Activated T-cell treated with anti-CD3 and anti-CD28 coated beads for 4 hours (primary cell): ENCODE results near the gene BCAR1.
"Not testable (repeated sequence)": the region's sequence is repeated elsewhere in the genome, so short reads cannot be mapped to it uniquely, and the experiment has no call there.

Source experiments
- DNase-seq: peaks from one replicate; pipeline ENCODE4 v3.0.0-alpha.2; 2020

BCAR1 gene

GRCh38 chr16:75224306-75225082, 26.9 kb downstream of the BCAR1 start:
- no peak for DNase-seq

GRCh38 chr16:75223129-75223528, 28.3 kb downstream of the BCAR1 start:
- DNase-seq: not testable (repeated sequence)

GRCh38 chr16:75222271-75222783, 29.1 kb downstream of the BCAR1 start:
- no peak for DNase-seq

GRCh38 chr16:75219838-75220237, 31.6 kb downstream of the BCAR1 start:
- no peak for DNase-seq

- no peak for DNase-seq
These were observed 32.3 kb downstream of the BCAR1 start for GRCh38 chr16:75219088-75219487.

GRCh38 chr16:75218256-75219076, 33.0 kb downstream of the BCAR1 start, which contains the start of gene CTRB1:
CTRB1 (plus strand) TSS chr16:75218988; CDS start chr16:75219008, 20 bp downstream.
- no peak for DNase-seq

- no peak for DNase-seq
These were observed 34.0 kb downstream of the BCAR1 start for GRCh38 chr16:75217389-75217851.

GRCh38 chr16:75216576-75216975, 34.8 kb downstream of the BCAR1 start:
- no peak for DNase-seq

GRCh38 chr16:75216127-75216526, 35.3 kb downstream of the BCAR1 start:
- DNase-seq: no peak

- not testable (repeated sequence) for DNase-seq
These were observed 40.1 kb downstream of the BCAR1 start for GRCh38 chr16:75211286-75211685.

- no peak for DNase-seq
These were observed 41.5 kb downstream of the BCAR1 start for GRCh38 chr16:75209944-75210343.

GRCh38 chr16:75209514-75209913, 41.9 kb downstream of the BCAR1 start:
- not testable (repeated sequence) for DNase-seq

GRCh38 chr16:75208861-75209505, 42.4 kb downstream of the BCAR1 start:
- DNase-seq: no peak

GRCh38 chr16:75208242-75208825, 43.1 kb downstream of the BCAR1 start:
- DNase-seq: no peak

GRCh38 chr16:75207831-75208230, 43.6 kb downstream of the BCAR1 start:
- no peak for DNase-seq

GRCh38 chr16:75206749-75207451, 44.5 kb downstream of the BCAR1 start, which contains the start of gene CTRB2:
CTRB2 (minus strand) TSS chr16:75207161; CDS start chr16:75207141, 20 bp downstream.
- DNase-seq: no peak

- DNase-seq: not testable (repeated sequence)
These were observed 45.3 kb downstream of the BCAR1 start for GRCh38 chr16:75205961-75206748.

- DNase-seq: not testable (repeated sequence)
These were observed 46.0 kb downstream of the BCAR1 start for GRCh38 chr16:75205438-75205837.

GRCh38 chr16:75204905-75205304, 46.5 kb downstream of the BCAR1 start:
- not testable (repeated sequence) for DNase-seq

- DNase-seq: no peak
These were observed 47.0 kb downstream of the BCAR1 start for GRCh38 chr16:75204410-75204758.
